Measurements from ENCODE around the gene VMAC.

DNA sequence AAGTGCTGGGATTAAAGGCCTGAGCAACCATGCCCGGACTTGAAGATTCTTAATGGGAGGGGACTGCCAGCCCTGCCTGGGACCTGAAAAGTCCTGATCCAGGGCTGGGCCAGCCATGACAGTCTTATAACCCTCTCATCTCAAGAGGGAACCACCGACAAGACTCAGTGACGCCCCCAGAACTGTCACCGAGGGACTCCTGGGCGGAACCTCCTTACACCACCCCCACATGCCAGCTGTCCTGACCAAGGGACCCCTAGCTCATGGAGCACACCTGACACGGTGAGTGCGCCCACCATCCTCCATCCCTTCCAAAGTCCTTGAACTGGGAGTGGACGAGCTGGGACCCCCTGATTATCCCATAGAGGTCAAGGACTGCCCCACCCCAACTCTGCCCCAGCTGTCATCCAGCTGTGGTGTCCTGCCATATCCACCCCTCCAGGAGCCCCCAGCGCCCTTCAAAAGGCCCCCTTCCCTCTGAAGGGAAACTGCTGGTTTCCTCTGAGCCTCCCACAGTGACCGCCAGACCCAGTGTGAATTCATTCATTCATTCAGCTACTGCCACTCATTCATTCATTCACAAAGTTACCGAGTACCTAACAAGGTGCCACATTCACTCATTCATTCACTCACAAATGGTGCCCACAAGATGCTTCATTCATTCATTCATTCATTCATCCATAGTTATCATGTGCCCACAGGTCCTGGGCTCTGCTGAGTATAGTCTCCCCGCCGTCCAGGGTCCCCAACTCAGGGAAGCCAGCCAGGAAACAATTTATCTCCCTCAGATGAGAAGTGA lies 4.7 kb upstream of the VMAC start:
- TF ChIP-seq, protein P1, sequence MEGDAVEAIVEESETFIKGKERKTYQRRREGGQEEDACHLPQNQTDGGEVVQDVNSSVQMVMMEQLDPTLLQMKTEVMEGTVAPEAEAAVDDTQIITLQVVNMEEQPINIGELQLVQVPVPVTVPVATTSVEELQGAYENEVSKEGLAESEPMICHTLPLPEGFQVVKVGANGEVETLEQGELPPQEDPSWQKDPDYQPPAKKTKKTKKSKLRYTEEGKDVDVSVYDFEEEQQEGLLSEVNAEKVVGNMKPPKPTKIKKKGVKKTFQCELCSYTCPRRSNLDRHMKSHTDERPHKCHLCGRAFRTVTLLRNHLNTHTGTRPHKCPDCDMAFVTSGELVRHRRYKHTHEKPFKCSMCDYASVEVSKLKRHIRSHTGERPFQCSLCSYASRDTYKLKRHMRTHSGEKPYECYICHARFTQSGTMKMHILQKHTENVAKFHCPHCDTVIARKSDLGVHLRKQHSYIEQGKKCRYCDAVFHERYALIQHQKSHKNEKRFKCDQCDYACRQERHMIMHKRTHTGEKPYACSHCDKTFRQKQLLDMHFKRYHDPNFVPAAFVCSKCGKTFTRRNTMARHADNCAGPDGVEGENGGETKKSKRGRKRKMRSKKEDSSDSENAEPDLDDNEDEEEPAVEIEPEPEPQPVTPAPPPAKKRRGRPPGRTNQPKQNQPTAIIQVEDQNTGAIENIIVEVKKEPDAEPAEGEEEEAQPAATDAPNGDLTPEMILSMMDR (IDR thresholded peaks at IDR 0.05; ENCODE audit: borderline replicate concordance, extremely low read depth, low read length, poor library complexity, severe bottlenecking), result no peak
- TF ChIP-seq EZH2 (IDR thresholded peaks at IDR 0.05; ENCODE audit: borderline replicate concordance, low read depth, low read length, severe bottlenecking), result no peak
